Cardiac fibroblast (primary cell): ENCODE data around the gene FBXO31.

Experiments
- DNase-seq, 2 donors: peaks; one replicate each; pipeline versions ENCODE4 v3.0.0 to v3.0.0-alpha.2; 2010; ENCODE audit warnings: low read depth in 2 of 2
- H3K4me3 ChIP-seq, 2 donors: replicated peaks in 1 of 2; 1 replicate in 1 of 2; 2 replicates in 1 of 2; pipeline ENCODE4 v1.5.1; 2011; ENCODE audit warnings: low read depth in 2 of 2, low read length in 2 of 2, mild to moderate bottlenecking in 2 of 2, moderate library complexity in 1 of 2
- CTCF ChIP-seq: IDR thresholded peaks from one replicate; pipeline ENCODE4 v1.5.1; 2011; ENCODE audit warnings: low read depth, mild to moderate bottlenecking, low read length, inconsistent platforms

FBXO31 gene

GRCh38 chr16:87369117-87369765 is 14.3 kb downstream of the FBXO31 start:
- no peak overlapping the region for H3K4me3 ChIP-seq
- DNase-seq: no peak

GRCh38 chr16:87368029-87368770 is 15.4 kb downstream of the FBXO31 start:
- TF ChIP-seq CTCF: no peak
- H3K4me3 ChIP-seq: no peak overlapping the region
- DNase-seq: no peak

More at GRCh38 chr16:87369117-87369765, 14.3 kb downstream of the FBXO31 start:
- no peak for TF ChIP-seq CTCF

GRCh38 chr16:87367529-87367928 is 16.0 kb downstream of the FBXO31 start:
- no peak overlapping the region for H3K4me3 ChIP-seq
- TF ChIP-seq CTCF: no peak
- no peak for DNase-seq

GRCh38 chr16:87366930-87367329 is 16.6 kb downstream of the FBXO31 start:
- H3K4me3 ChIP-seq: no peak overlapping the region
- no peak for TF ChIP-seq CTCF
- DNase-seq: no peak

GRCh38 chr16:87366288-87366687 is 17.3 kb downstream of the FBXO31 start:
- H3K4me3 ChIP-seq: no peak overlapping the region
- TF ChIP-seq CTCF: no peak
- DNase-seq: no peak

- TF ChIP-seq CTCF: no peak
- no peak for DNase-seq
- no peak overlapping the region for H3K4me3 ChIP-seq
Measured at GRCh38 chr16:87365021-87365713, 18.4 kb downstream of the FBXO31 start.
